ENCODE data around the gene LIMK1.

GRCh38 chr7:74040791-74041520 is 42.6 kb upstream of the LIMK1 start:
- no peak for TF ChIP-seq CTCF (IDR thresholded peaks at IDR 0.05)
- no peak for TF ChIP-seq POLR2A (IDR thresholded peaks at IDR 0.05)
- TF ChIP-seq EP300 (IDR thresholded peaks at IDR 0.05) = no peak
